Lung (tissue), 12 donors: ENCODE measurements around the gene ATG3. TPM values are rescaled to one million over a fixed set of nuclear protein-coding genes. Genes with fewer than 3 reads are reported as not detected.
A peak's percentile ranks its signal among the peaks of the same experiment; 100 is the strongest.

Experiments used
- ATAC-seq: fragments of 200-7000 bp; cut with Tn5 transposase; one replicate; pipeline ENCODE4 v1.9.1; 2020; ENCODE audit warnings: moderate number of reproducible peaks; ENCODE audit not compliant: insufficient read depth, low FRiP score
- DNase-seq, 3 donors: peaks; one replicate each; pipeline ENCODE4 v3.0.0-alpha.2; 2013 to 2017
- H3K27ac ChIP-seq, 2 donors: one replicate each; pipeline ENCODE4 v1.5.1; 2013; ENCODE audit warnings: mild to moderate bottlenecking in 2 of 2, moderate library complexity in 2 of 2, control low read depth in 1 of 2, inconsistent platforms in 1 of 2, low read depth in 1 of 2, low read length in 1 of 2
- H3K27me3 ChIP-seq, 3 donors: one replicate each; pipeline ENCODE4 v1.5.1; 2013; ENCODE audit warnings: low read length in 2 of 3; ENCODE audit not compliant: control insufficient read depth in 3 of 3, insufficient read depth in 3 of 3
- H3K36me3 ChIP-seq, 4 donors: one replicate each; pipeline ENCODE4 v1.5.1; 2013; ENCODE audit warnings: low read length in 4 of 4, mild to moderate bottlenecking in 1 of 4, moderate library complexity in 1 of 4; ENCODE audit not compliant: control insufficient read depth in 4 of 4, insufficient read depth in 4 of 4
- H3K4me1 ChIP-seq, 5 donors: one replicate each; pipeline ENCODE4 v1.5.1; 2013; ENCODE audit warnings: low read length in 5 of 5, mild to moderate bottlenecking in 2 of 5, moderate library complexity in 1 of 5; ENCODE audit not compliant: control insufficient read depth in 5 of 5, insufficient read depth in 5 of 5
- H3K4me3 ChIP-seq: one replicate; pipeline ENCODE4 v1.5.1; 2013; ENCODE audit warnings: mild to moderate bottlenecking, control low read depth, moderate library complexity
- H3K9ac ChIP-seq, 2 donors: one replicate each; pipeline ENCODE4 v1.5.1; 2013; ENCODE audit warnings: low read length in 2 of 2, control low read depth in 1 of 2; ENCODE audit not compliant: insufficient read depth in 1 of 2
- H3K9me3 ChIP-seq, 4 donors: one replicate each; pipeline ENCODE4 v1.5.1; 2013; ENCODE audit warnings: low read length in 3 of 4, mild to moderate bottlenecking in 1 of 4, moderate library complexity in 1 of 4; ENCODE audit not compliant: control insufficient read depth in 4 of 4, insufficient read depth in 3 of 4
- CTCF ChIP-seq: IDR thresholded peaks from 2 replicates; pipeline ENCODE4 v1.5.1; 2012; ENCODE audit warnings: mild to moderate bottlenecking; ENCODE audit errors: control extremely low read depth, extremely low read depth
- WGBS, 2 donors: extraction: QIAGEN DNeasy Blood & Tissue Kit; methylation state at CpG; one replicate each; pipeline ENCODE4 v1.1.7; 2013; 5-methylcytosine and 5-hydroxymethylcytosine counted together
- polyA plus RNA-seq, 2 donors: library from polyadenylated mRNA; stranded (reverse); fragments of 200-250 nt; gene quantifications; one replicate each; pipeline ENCODE4 v1.2.1, GENCODE V29; 2013
- total RNA-seq, 2 donors: library from RNA; depleted of rRNA in 1 of 2; stranded (reverse); fragments of >200 nt in 1 of 2; gene quantifications; one replicate each; pipeline ENCODE4 v1.2.1, GENCODE V29; 2014 to 2021
- donor health status: control.
- donor health status: control.
- donor health status: Bipolar disorder and iron deficiency.
- donor health status: healthy.
- donor health status: DM: yes; HTN: yes; CAD: no.

Gene ATG3
- total and polyA plus RNA-seq, 4 donors, result 29.4 to 80.9 (median 49.1) TPM

DNA sequence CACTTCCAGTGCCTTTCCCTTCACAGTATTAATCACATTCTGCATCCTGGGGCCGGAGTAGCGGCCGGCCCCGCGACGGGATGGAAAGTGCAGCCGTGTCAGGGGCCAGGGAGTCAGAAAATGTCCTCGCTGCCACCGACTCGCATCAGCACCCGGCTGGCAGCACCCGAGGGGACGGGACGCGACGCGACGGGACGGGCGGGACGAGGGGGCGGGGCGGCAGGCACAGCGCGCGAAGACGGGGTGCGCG is 353 bp downstream of the ATG3 start:
- peaks cover 0 to 6% (median 0%) of the 10 kb centered on the region in 4 donors for H3K36me3 ChIP-seq
- H3K27ac ChIP-seq, result peak overlapping the region; percentile 83 to 97
- DNase-seq (no peak), ATAC-seq (peak; percentile 67)
- H3K9me3 ChIP-seq, result no peaks in the 10 kb centered on the region
- peaks cover 0 to 20% (median 8%) of the 10 kb centered on the region in 5 donors for H3K4me1 ChIP-seq
- WGBS, 2 donors, result 0 to 1% methylated on average over 29 of the region's 29 CpGs
- H3K4me3 ChIP-seq, result peak overlapping the region; percentile 90
- H3K9ac ChIP-seq, result peak overlapping the region in 1 of 2 donors; percentile 91
- H3K27me3 ChIP-seq, result no peaks in the 10 kb centered on the region
- no peak for TF ChIP-seq CTCF

DNA sequence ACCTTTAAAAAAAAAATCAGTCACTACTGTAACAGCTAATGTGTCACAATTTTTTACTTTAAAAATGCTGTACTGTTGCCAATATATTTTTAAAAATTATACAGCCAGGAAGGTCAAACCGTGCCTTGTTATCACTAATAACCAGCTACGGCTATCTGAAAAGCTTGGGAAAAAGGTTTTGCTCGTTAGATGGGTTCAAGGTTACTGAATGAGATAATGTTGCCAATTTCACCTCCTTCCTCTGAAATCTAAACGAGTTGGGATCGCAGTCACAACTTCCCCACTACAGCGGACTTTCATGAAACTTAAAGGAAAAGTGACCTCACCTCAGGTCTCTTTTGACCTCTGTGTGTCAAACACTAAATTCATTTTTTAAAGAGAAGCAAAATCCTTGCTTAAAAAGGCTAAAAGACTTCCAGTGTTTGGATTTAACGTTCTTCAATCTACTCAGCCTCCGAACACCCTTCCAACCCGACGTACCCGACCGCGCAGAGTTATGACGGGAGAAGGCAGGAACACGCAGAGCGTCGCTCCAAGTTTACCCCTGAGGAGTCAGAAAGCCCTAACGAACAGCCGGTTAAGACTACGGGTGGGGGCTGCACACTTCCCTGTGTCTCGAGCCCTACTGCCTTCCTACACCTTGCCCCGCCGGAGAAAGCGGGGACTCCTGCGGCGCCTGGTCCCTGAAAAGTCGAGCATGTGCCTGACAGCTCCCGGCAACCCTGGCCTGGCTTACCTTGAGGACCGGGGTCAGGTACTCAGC is 860 bp downstream of the ATG3 start:
- Histone ChIP-seq H3K36me3 (peaks cover 0 to 6% (median 0%) of the 10 kb centered on the region in 4 donors), H3K27me3 (no peaks in the 10 kb centered on the region), H3K4me1 (peaks cover 0 to 20% (median 8%) of the 10 kb centered on the region in 5 donors), H3K9ac (peak overlapping the region; percentile 51 to 91), H3K4me3 (peak overlapping the region; percentile 90), H3K9me3 (no peaks in the 10 kb centered on the region), H3K27ac (peak overlapping the region; percentile 83 to 97)
- 0% methylated on average over 29 of the region's 29 CpGs for WGBS, 2 donors
- DNase-seq, result peak; percentile 87 to 92 (median 91)
- TF ChIP-seq CTCF, result no peak
- peak; percentile 27 for ATAC-seq

- 24 to 26% methylated on average over 2 of the region's 2 CpGs for WGBS, 2 donors
- H3K4me1 ChIP-seq, result peaks cover 0 to 20% (median 8%) of the 10 kb centered on the region in 5 donors
- H3K4me3 ChIP-seq, result no peak overlapping the region
- no peak for TF ChIP-seq CTCF
- H3K27ac ChIP-seq, result no peak overlapping the region
- peak overlapping the region in 1 of 2 donors; percentile 91 for H3K9ac ChIP-seq
- H3K27me3 ChIP-seq, result no peaks in the 10 kb centered on the region
- H3K36me3 ChIP-seq, result peaks cover 0 to 6% (median 0%) of the 10 kb centered on the region in 4 donors
- H3K9me3 ChIP-seq, result no peaks in the 10 kb centered on the region
- DNase-seq (peak in 2 of 3 donors; percentile 20 to 30), ATAC-seq (no peak)
Measured at GRCh38 chr3:112560307-112560706, 1.5 kb downstream of the ATG3 start.
